Body of pancreas (tissue), 4 donors: ENCODE results near the gene MAP3K2. TPM values are rescaled to one million over a fixed set of nuclear protein-coding genes. Genes with fewer than 3 reads are reported as not detected.

ENCODE experiments used
- ATAC-seq: fragments of 150-250 bp; one replicate; pipeline ENCODE4 v1.9.1; 2016
- DNase-seq, 4 donors: peaks; one replicate each; pipeline ENCODE4 v3.0.0-alpha.2; 2019
- H3K27ac ChIP-seq, 4 donors: fragments of 200-600 bp; sonication (generic); 1 replicate in 3 of 4; 2 replicates in 1 of 4; pipeline versions ENCODE4 v1.5.1 to v1.6.1; 2016 to 2019; ENCODE audit warnings: mild to moderate bottlenecking in 1 of 4, mixed read lengths in 1 of 4, moderate library complexity in 1 of 4
- H3K27me3 ChIP-seq, 2 donors: fragments of 200-600 bp; sonication (generic); one replicate each; pipeline ENCODE4 v1.6.0; 2016; ENCODE audit warnings: mild to moderate bottlenecking in 1 of 2
- H3K36me3 ChIP-seq, 2 donors: fragments of 200-600 bp; sonication (generic); replicated peaks in 1 of 2; 2 replicates each; pipeline ENCODE4 v1.5.1; 2016; ENCODE audit warnings: low read depth in 2 of 2; ENCODE audit not compliant: insufficient read depth in 1 of 2
- H3K4me1 ChIP-seq: fragments of 200-600 bp; sonication (generic); one replicate; pipeline ENCODE4 v1.6.0; 2016
- H3K4me3 ChIP-seq, 2 donors: fragments of 200-600 bp; sonication (generic); 1 replicate in 1 of 2; 2 replicates in 1 of 2; pipeline ENCODE4 v1.5.1; 2016 to 2019
- H3K9me3 ChIP-seq, 3 donors: fragments of 200-600 bp; sonication (generic); 1 replicate in 2 of 3; 2 replicates in 1 of 3; pipeline ENCODE4 v1.5.1; 2016
- CTCF ChIP-seq, 7 experiments: fragments of 450-650 bp in 4 of 7; fragments of 200-600 bp in 3 of 7; sonication (generic) in 3 of 7; IDR thresholded peaks; one replicate each; pipeline ENCODE4 v1.5.1; 2016 to 2019; ENCODE audit warnings: antibody characterized with exemption in 7 of 7
- POLR2A ChIP-seq, 3 donors: fragments of 450-650 bp; IDR thresholded peaks; one replicate each; pipeline ENCODE4 v1.6.1; 2016; ENCODE audit warnings: antibody characterized with exemption in 3 of 3, mild to moderate bottlenecking in 2 of 3
- WGBS, 2 donors: methylation state at CpG; one replicate each; pipeline ENCODE4 v1.1.5; 2017; 5-methylcytosine and 5-hydroxymethylcytosine counted together
- intact Hi-C: fragments of 100-400 bp; cut with DNase I; formaldehyde crosslinking; loops from one replicate; pipeline ENCODE4 v1.15.1; 2023
- total RNA-seq, 2 donors: library from RNA; depleted of rRNA; stranded (reverse); fragments of >200 nt; gene quantifications; one replicate each; pipeline ENCODE4 v1.1.0, GENCODE V29; 2016

MAP3K2 gene
- total RNA-seq, 2 donors from 2014 or later = 27.8 to 35.3 TPM

- Histone ChIP-seq H3K27me3 (no peaks in the 10 kb centered on the region), H3K4me3 (no peak overlapping the region), H3K9me3 (no peaks in the 10 kb centered on the region), H3K27ac (no peak overlapping the region), H3K36me3 (peaks cover 14 to 29% of the 10 kb centered on the region in 2 donors), H3K4me1 (no peaks in the 10 kb centered on the region)
- DNase-seq (no peak), ATAC-seq (no peak)
- 91 to 97% methylated on average over 3 of the region's 3 CpGs for WGBS, 2 donors
- intact Hi-C loops = no loop called here
- no peak for TF ChIP-seq POLR2A (IDR thresholded peaks at IDR 0.05)
- no peak for TF ChIP-seq CTCF (IDR thresholded peaks at IDR 0.05)
Observed at GRCh38 chr2:127275356-127275755, 112.4 kb downstream of the MAP3K2 start.

- intact Hi-C loops = no loop called here
- TF ChIP-seq POLR2A (IDR thresholded peaks at IDR 0.05) = no peak
- no peak for TF ChIP-seq CTCF (IDR thresholded peaks at IDR 0.05)
- no peak for ATAC-seq
Observed at GRCh38 chr2:127270663-127271062, 117.1 kb downstream of the MAP3K2 start.

GRCh38 chr2:127261804-127262406 lies 125.9 kb downstream of the MAP3K2 start:
- DNase-seq (no peak), ATAC-seq (no peak)
- TF ChIP-seq POLR2A (IDR thresholded peaks at IDR 0.05) (no peak), CTCF (IDR thresholded peaks at IDR 0.05) (no peak)
- H3K36me3 ChIP-seq = peaks cover 9 to 16% of the 10 kb centered on the region in 2 donors
- H3K4me1 ChIP-seq = no peaks in the 10 kb centered on the region
- intact Hi-C loops = no loop called here
- H3K27me3 ChIP-seq = no peaks in the 10 kb centered on the region
- H3K4me3 ChIP-seq = no peak overlapping the region
- WGBS, 2 donors = 90 to 92% methylated on average over 8 of the region's 8 CpGs
- H3K9me3 ChIP-seq = no peaks in the 10 kb centered on the region
- no peak overlapping the region for H3K27ac ChIP-seq

More at GRCh38 chr2:127270663-127271062, 117.1 kb downstream of the MAP3K2 start:
- Histone ChIP-seq H3K9me3 (no peaks in the 10 kb centered on the region), H3K36me3 (peaks cover 10 to 43% of the 10 kb centered on the region in 2 donors), H3K4me3 (no peak overlapping the region), H3K4me1 (no peaks in the 10 kb centered on the region), H3K27me3 (no peaks in the 10 kb centered on the region), H3K27ac (no peak overlapping the region)
- 97 to 98% methylated on average over 4 to 5 of the region's 5 CpGs for WGBS, 2 donors
- DNase-seq = no peak

- no peak for ATAC-seq
- H3K27me3 ChIP-seq = no peaks in the 10 kb centered on the region
- TF ChIP-seq CTCF (IDR thresholded peaks at IDR 0.05) (no peak), POLR2A (IDR thresholded peaks at IDR 0.05) (no peak)
- H3K27ac ChIP-seq = no peak overlapping the region
- peaks cover 9 to 17% of the 10 kb centered on the region in 2 donors for H3K36me3 ChIP-seq
- no peaks in the 10 kb centered on the region for H3K9me3 ChIP-seq
- H3K4me3 ChIP-seq = no peak overlapping the region
- intact Hi-C loops = no loop called here
- WGBS, 2 donors = 94 to 98% methylated on average over 5 of the region's 5 CpGs
- peaks cover 4% of the 10 kb centered on the region for H3K4me1 ChIP-seq
- no peak for DNase-seq
Observed at GRCh38 chr2:127259355-127259754, 128.4 kb downstream of the MAP3K2 start.

- TF ChIP-seq POLR2A (IDR thresholded peaks at IDR 0.05) = no peak
- no peak for TF ChIP-seq CTCF (IDR thresholded peaks at IDR 0.05)
- H3K9me3 ChIP-seq = no peaks in the 10 kb centered on the region
- H3K4me1 ChIP-seq = peaks cover 4% of the 10 kb centered on the region
- intact Hi-C loops = no loop called here
- H3K4me3 ChIP-seq = no peak overlapping the region
- no peak for DNase-seq
- no peak for ATAC-seq
- WGBS, 2 donors = 65 to 88% methylated on average over 8 of the region's 8 CpGs
- no peak overlapping the region for H3K27ac ChIP-seq
- no peaks in the 10 kb centered on the region for H3K27me3 ChIP-seq
- H3K36me3 ChIP-seq = peaks cover 9 to 15% of the 10 kb centered on the region in 2 donors
Observed at GRCh38 chr2:127256866-127257265, 130.9 kb downstream of the MAP3K2 start.
